ENCODE data around the gene CEACAM4. TPM values are rescaled to one million over a fixed set of nuclear protein-coding genes. Genes with fewer than 3 reads are reported as not detected.
A peak's percentile ranks its signal among the peaks of the same experiment; 100 is the strongest.
"Not testable (repeated sequence)": the region's sequence is repeated elsewhere in the genome, so short reads cannot be mapped to it uniquely, and the experiment has no call there.

The CEACAM4 gene
- total RNA-seq (16.1 TPM), polyA plus RNA-seq (10 to 100 TPM; 24.4 to 50.2 (median 36.5) TPM)

GRCh38 chr19:41626877-41627276 is at the start of gene CEACAM4:
CEACAM4 (minus strand) TSS chr19:41627074; CDS start chr19:41626963, 111 bp downstream.
- peak in 1 of 2 donors; percentile 24 for ATAC-seq (ENCODE audit: low read depth in 2 of 2)
- Histone ChIP-seq H3K9me3 (ENCODE audit: control insufficient read depth in 2 of 2, low read length in 2 of 2) (peaks cover 17% of the 10 kb centered on the region in 2 experiments), H3K4me3 (ENCODE audit: low read depth, low read length) (peak within 1 kb of the TSS; percentile 65), H3K27me3 (ENCODE audit: control insufficient read depth, insufficient read depth, low read length) (peaks cover 5% of the 10 kb centered on the region), H3K27ac (ENCODE audit: insufficient read depth, low read length, poor library complexity, severe bottlenecking) (peak within 1 kb of the TSS; percentile 60), H3K4me1 (ENCODE audit: control insufficient read depth, insufficient read depth, low read length, poor library complexity, severe bottlenecking) (peaks cover 58% of the 10 kb centered on the region), H3K36me3 (ENCODE audit: control insufficient read depth, insufficient read depth, low read length) (no peaks in the 10 kb centered on the region)
- Mint-ChIP-seq H3K9me3 (peaks cover 0 to 13% (median 5%) of the 10 kb centered on the region in 7 donors), H3K4me3 (peak within 1 kb of the TSS; percentile 85 to 93 (median 90)), H3K27ac (peak within 1 kb of the TSS; percentile 96 to 98 (median 97)), H3K4me1 (peaks cover 0 to 71% (median 42%) of the 10 kb centered on the region in 4 donors), H3K27me3 (peaks cover 9% of the 10 kb centered on the region), H3K36me3 (peaks cover 17% of the 10 kb centered on the region)
- DNase-seq: no peak

GRCh38 chr19:41671486-41671885 is 44.6 kb upstream of the CEACAM4 start:
- Mint-ChIP-seq H3K27me3 (peaks cover 48% of the 10 kb centered on the region), H3K4me1 (no peaks in the 10 kb centered on the region), H3K4me3 (no peak overlapping the region), H3K36me3 (no peaks in the 10 kb centered on the region), H3K27ac (no peak overlapping the region), H3K9me3 (peaks cover 0 to 13% (median 5%) of the 10 kb centered on the region in 7 donors)
- Histone ChIP-seq H3K4me1 (ENCODE audit: control insufficient read depth, insufficient read depth, low read length, poor library complexity, severe bottlenecking) (no peaks in the 10 kb centered on the region), H3K36me3 (ENCODE audit: control insufficient read depth, insufficient read depth, low read length) (no peaks in the 10 kb centered on the region), H3K4me3 (ENCODE audit: low read depth, low read length) (no peak overlapping the region), H3K27ac (ENCODE audit: insufficient read depth, low read length, poor library complexity, severe bottlenecking) (no peak overlapping the region), H3K9me3 (ENCODE audit: control insufficient read depth in 2 of 2, low read length in 2 of 2) (peaks cover 0 to 10% of the 10 kb centered on the region in 2 experiments), H3K27me3 (ENCODE audit: control insufficient read depth, insufficient read depth, low read length) (peaks cover 33% of the 10 kb centered on the region)
- no peak for DNase-seq
- no peak for ATAC-seq (ENCODE audit: low read depth in 2 of 2)

DNA sequence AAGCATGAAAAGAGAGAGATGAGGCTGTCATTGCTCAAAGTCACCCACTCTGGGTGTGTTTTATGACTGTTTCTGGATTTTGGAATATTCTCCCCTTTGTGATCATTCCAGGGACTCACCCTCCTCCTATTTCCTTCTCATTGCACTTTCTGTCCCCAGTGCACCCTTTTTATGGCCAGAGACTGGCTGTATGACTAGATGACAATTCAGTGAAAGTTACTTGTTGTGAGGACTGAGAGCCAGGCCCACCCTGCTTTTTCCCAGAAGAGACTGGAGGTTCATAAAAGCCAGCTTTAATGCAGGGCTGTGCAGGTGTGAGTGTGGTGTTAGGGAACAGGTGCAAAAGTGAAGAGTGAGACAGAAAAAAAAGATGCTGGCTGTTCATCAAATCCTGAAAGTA is 43.9 kb upstream of the CEACAM4 start:
- Mint-ChIP-seq H3K4me1 (no peaks in the 10 kb centered on the region), H3K9me3 (peaks cover 0 to 16% (median 8%) of the 10 kb centered on the region in 7 donors), H3K4me3 (no peak overlapping the region), H3K27me3 (peaks cover 48% of the 10 kb centered on the region), H3K36me3 (no peaks in the 10 kb centered on the region), H3K27ac (no peak overlapping the region)
- peaks cover 26% of the 10 kb centered on the region for H3K27me3 ChIP-seq (ENCODE audit: control insufficient read depth, insufficient read depth, low read length)
- no peaks in the 10 kb centered on the region for H3K4me1 ChIP-seq (ENCODE audit: control insufficient read depth, insufficient read depth, low read length, poor library complexity, severe bottlenecking)
- no peaks in the 10 kb centered on the region for H3K36me3 ChIP-seq (ENCODE audit: control insufficient read depth, insufficient read depth, low read length)
- no peak overlapping the region for H3K4me3 ChIP-seq (ENCODE audit: low read depth, low read length)
- ATAC-seq (ENCODE audit: low read depth in 2 of 2) (no peak), DNase-seq (no peak)
- H3K9me3 ChIP-seq (ENCODE audit: control insufficient read depth in 2 of 2, low read length in 2 of 2): peaks cover 7 to 17% of the 10 kb centered on the region in 2 experiments
- no peak overlapping the region for H3K27ac ChIP-seq (ENCODE audit: insufficient read depth, low read length, poor library complexity, severe bottlenecking)

- Histone ChIP-seq H3K36me3 (ENCODE audit: control insufficient read depth, insufficient read depth, low read length) (no peaks in the 10 kb centered on the region), H3K4me3 (ENCODE audit: low read depth, low read length) (no peak overlapping the region), H3K4me1 (ENCODE audit: control insufficient read depth, insufficient read depth, low read length, poor library complexity, severe bottlenecking) (no peaks in the 10 kb centered on the region), H3K9me3 (ENCODE audit: control insufficient read depth in 2 of 2, low read length in 2 of 2) (peaks cover 12 to 21% of the 10 kb centered on the region in 2 experiments), H3K27ac (ENCODE audit: insufficient read depth, low read length, poor library complexity, severe bottlenecking) (no peak overlapping the region), H3K27me3 (ENCODE audit: control insufficient read depth, insufficient read depth, low read length) (peaks cover 10% of the 10 kb centered on the region)
- ATAC-seq (ENCODE audit: low read depth in 2 of 2) (no peak), DNase-seq (no peak)
- Mint-ChIP-seq H3K27me3 (peaks cover 30% of the 10 kb centered on the region), H3K27ac (no peak overlapping the region), H3K36me3 (no peaks in the 10 kb centered on the region), H3K4me3 (no peak overlapping the region), H3K4me1 (no peaks in the 10 kb centered on the region), H3K9me3 (peaks cover 3 to 36% (median 19%) of the 10 kb centered on the region in 7 donors)
Observed at GRCh38 chr19:41668315-41668714, 41.4 kb upstream of the CEACAM4 start.

GRCh38 chr19:41666075-41666474 is 39.2 kb upstream of the CEACAM4 start:
- DNase-seq (no peak), ATAC-seq (ENCODE audit: low read depth in 2 of 2) (no peak)
- Histone ChIP-seq H3K36me3 (ENCODE audit: control insufficient read depth, insufficient read depth, low read length) (no peaks in the 10 kb centered on the region), H3K9me3 (ENCODE audit: control insufficient read depth in 2 of 2, low read length in 2 of 2) (peaks cover 15 to 21% of the 10 kb centered on the region in 2 experiments), H3K27me3 (ENCODE audit: control insufficient read depth, insufficient read depth, low read length) (peaks cover 4% of the 10 kb centered on the region), H3K27ac (ENCODE audit: insufficient read depth, low read length, poor library complexity, severe bottlenecking) (no peak overlapping the region), H3K4me1 (ENCODE audit: control insufficient read depth, insufficient read depth, low read length, poor library complexity, severe bottlenecking) (no peaks in the 10 kb centered on the region), H3K4me3 (ENCODE audit: low read depth, low read length) (no peak overlapping the region)
- no peaks in the 10 kb centered on the region for H3K4me1 Mint-ChIP-seq
- peaks cover 27% of the 10 kb centered on the region for H3K27me3 Mint-ChIP-seq
- H3K36me3 Mint-ChIP-seq: no peaks in the 10 kb centered on the region
- no peak overlapping the region for H3K27ac Mint-ChIP-seq
- no peak overlapping the region for H3K4me3 Mint-ChIP-seq
- peaks cover 3 to 40% (median 23%) of the 10 kb centered on the region in 7 donors for H3K9me3 Mint-ChIP-seq

DNA sequence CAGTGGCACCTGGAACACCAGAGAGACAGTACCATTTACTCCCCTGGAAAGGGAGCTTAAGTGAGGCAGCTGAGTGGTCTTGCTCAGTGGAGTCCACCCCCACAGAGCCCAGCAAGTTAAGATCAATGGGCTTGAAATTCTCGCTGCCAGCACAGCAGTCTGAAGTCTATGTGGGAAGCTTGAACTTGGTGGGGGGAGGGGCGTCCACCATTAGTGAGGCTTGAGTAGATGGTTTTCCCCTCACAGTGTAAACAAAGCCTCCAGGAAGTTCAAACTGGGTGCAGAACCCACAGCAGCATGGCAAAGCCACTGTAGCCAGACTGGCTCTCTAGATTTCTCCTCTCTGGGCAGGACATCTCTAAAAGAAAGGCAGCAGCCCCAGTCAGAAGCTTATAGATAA is 30.3 kb upstream of the CEACAM4 start:
- DNase-seq (no peak), ATAC-seq (ENCODE audit: low read depth in 2 of 2) (no peak)
- Histone ChIP-seq H3K27ac (ENCODE audit: insufficient read depth, low read length, poor library complexity, severe bottlenecking) (no peak overlapping the region), H3K4me3 (ENCODE audit: low read depth, low read length) (no peak overlapping the region), H3K4me1 (ENCODE audit: control insufficient read depth, insufficient read depth, low read length, poor library complexity, severe bottlenecking) (peaks cover 10% of the 10 kb centered on the region), H3K9me3 (ENCODE audit: control insufficient read depth in 2 of 2, low read length in 2 of 2) (peaks cover 7 to 9% of the 10 kb centered on the region in 2 experiments), H3K36me3 (ENCODE audit: control insufficient read depth, insufficient read depth, low read length) (no peaks in the 10 kb centered on the region), H3K27me3 (ENCODE audit: control insufficient read depth, insufficient read depth, low read length) (peaks cover 6% of the 10 kb centered on the region)
- Mint-ChIP-seq H3K27me3 (peaks cover 78% of the 10 kb centered on the region), H3K36me3 (no peaks in the 10 kb centered on the region), H3K4me1 (peaks cover 0 to 16% (median 5%) of the 10 kb centered on the region in 4 donors), H3K9me3 (peaks cover 0 to 14% (median 5%) of the 10 kb centered on the region in 7 donors), H3K27ac (no peak overlapping the region), H3K4me3 (peak overlapping the region in 1 of 4 donors; percentile 30)

DNA sequence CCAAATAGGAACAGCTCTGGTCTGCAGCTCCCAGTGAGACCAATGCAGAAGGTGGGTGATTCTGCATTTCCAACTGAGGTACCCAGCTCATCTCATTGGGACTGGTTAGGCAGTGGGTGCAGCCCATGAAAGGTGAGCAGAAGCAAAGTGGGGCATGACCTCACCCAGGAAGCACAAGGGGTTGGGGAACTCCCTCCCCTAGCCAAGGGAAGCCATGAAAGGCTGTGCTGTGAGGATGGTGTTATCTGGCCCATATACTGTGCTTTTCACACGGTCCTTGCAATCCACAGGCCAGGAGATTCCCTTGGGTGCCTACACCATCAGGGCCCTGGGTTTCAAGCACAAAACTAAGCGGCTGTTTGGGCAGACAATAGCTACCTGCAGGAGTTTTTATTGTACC is 29.9 kb upstream of the CEACAM4 start:
- peaks cover 77% of the 10 kb centered on the region for H3K27me3 Mint-ChIP-seq
- H3K27ac ChIP-seq (ENCODE audit: insufficient read depth, low read length, poor library complexity, severe bottlenecking); H3K9me3 ChIP-seq (ENCODE audit: control insufficient read depth in 2 of 2, low read length in 2 of 2); H3K27me3 ChIP-seq (ENCODE audit: control insufficient read depth, insufficient read depth, low read length); H3K4me3 ChIP-seq (ENCODE audit: low read depth, low read length); H3K36me3 Mint-ChIP-seq; H3K36me3 ChIP-seq (ENCODE audit: control insufficient read depth, insufficient read depth, low read length); H3K27ac Mint-ChIP-seq: not testable (repeated sequence)
- peak in 2 of 3 donors; percentile 19 to 20 for DNase-seq
- H3K9me3 Mint-ChIP-seq: peaks cover 0 to 12% (median 5%) of the 10 kb centered on the region in 7 donors
- H3K4me1 Mint-ChIP-seq: peaks cover 0 to 16% (median 5%) of the 10 kb centered on the region in 4 donors
- peak; percentile 71 to 74 for ATAC-seq (ENCODE audit: low read depth in 2 of 2)
- peaks cover 10% of the 10 kb centered on the region for H3K4me1 ChIP-seq (ENCODE audit: control insufficient read depth, insufficient read depth, low read length, poor library complexity, severe bottlenecking)
- H3K4me3 Mint-ChIP-seq: peak overlapping the region in 2 of 4 donors; percentile 30 to 63

GRCh38 chr19:41652250-41652649 is 25.4 kb upstream of the CEACAM4 start:
- no peak overlapping the region for H3K27ac Mint-ChIP-seq
- ATAC-seq (ENCODE audit: low read depth in 2 of 2): no peak
- no peak for DNase-seq

More at GRCh38 chr19:41652250-41652649, 25.4 kb upstream of the CEACAM4 start:
- Histone ChIP-seq H3K27me3 (ENCODE audit: control insufficient read depth, insufficient read depth, low read length) (peaks cover 13% of the 10 kb centered on the region), H3K4me3 (ENCODE audit: low read depth, low read length) (no peak overlapping the region), H3K4me1 (ENCODE audit: control insufficient read depth, insufficient read depth, low read length, poor library complexity, severe bottlenecking) (peaks cover 7% of the 10 kb centered on the region), H3K27ac (ENCODE audit: insufficient read depth, low read length, poor library complexity, severe bottlenecking) (no peak overlapping the region), H3K9me3 (ENCODE audit: control insufficient read depth in 2 of 2, low read length in 2 of 2) (peaks cover 6 to 9% of the 10 kb centered on the region in 2 experiments), H3K36me3 (ENCODE audit: control insufficient read depth, insufficient read depth, low read length) (no peaks in the 10 kb centered on the region)
- no peaks in the 10 kb centered on the region for H3K36me3 Mint-ChIP-seq
- peaks cover 54% of the 10 kb centered on the region for H3K27me3 Mint-ChIP-seq
- H3K4me1 Mint-ChIP-seq: peaks cover 0 to 10% (median 5%) of the 10 kb centered on the region in 4 donors
- H3K4me3 Mint-ChIP-seq: no peak overlapping the region
- peaks cover 0 to 10% (median 4%) of the 10 kb centered on the region in 7 donors for H3K9me3 Mint-ChIP-seq
